Measurements from ENCODE around the gene NOTCH2.
"Not testable (repeated sequence)": the region's sequence is repeated elsewhere in the genome, so short reads cannot be mapped to it uniquely, and the experiment has no call there.

The NOTCH2 gene

GRCh38 chr1:120069067-120069919 lies at the start of gene NOTCH2:
Gene NOTCH2, minus strand, starts transcription at chr1:120069662. Its CDS starts 256 bp downstream, at chr1:120069406.
- DNase-seq: peak; percentile 49

- DNase-seq: not testable (repeated sequence)
These were observed 48.1 kb upstream of the NOTCH2 start for GRCh38 chr1:120117371-120118177.

DNA sequence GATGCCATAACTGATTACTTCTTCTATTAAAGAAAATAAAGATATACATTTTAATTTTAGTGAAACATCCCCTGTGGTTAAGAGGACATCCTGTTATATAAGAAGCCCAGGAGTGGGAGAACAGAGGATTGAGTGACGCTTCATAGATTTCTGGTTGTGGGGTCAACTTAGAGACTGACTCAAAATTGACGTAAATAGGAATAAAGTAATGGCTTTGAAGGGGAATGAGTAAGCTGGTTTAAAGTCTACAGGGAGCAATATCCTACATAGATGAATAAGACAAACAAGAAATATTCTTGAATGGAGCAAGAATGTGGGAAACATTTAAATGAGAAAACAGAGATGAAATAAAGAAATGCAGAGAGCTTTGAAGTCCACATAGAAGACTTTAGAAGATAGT lies 46.6 kb upstream of the NOTCH2 start:
- not testable (repeated sequence) for DNase-seq

- not testable (repeated sequence) for DNase-seq
These were observed 43.7 kb upstream of the NOTCH2 start for GRCh38 chr1:120113134-120113533.

DNA sequence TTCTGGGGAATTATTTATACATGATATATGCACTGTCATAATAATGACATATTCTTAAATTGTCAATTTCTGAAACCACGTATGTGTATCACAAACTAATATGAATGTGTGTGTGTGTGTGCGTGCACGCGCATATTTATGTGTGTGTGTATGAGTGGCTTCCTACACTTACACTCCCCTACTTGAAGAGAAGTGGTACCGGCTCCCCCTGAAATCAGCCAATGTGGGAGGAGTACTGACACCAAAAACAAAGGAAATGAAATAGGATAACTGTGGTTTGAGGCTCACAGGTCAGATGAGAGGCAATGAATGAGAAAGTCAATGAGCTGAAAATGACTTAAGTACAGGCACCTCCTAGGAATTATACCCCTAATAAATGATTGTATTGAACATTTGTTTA lies 42.8 kb upstream of the NOTCH2 start:
- not testable (repeated sequence) for DNase-seq

DNA sequence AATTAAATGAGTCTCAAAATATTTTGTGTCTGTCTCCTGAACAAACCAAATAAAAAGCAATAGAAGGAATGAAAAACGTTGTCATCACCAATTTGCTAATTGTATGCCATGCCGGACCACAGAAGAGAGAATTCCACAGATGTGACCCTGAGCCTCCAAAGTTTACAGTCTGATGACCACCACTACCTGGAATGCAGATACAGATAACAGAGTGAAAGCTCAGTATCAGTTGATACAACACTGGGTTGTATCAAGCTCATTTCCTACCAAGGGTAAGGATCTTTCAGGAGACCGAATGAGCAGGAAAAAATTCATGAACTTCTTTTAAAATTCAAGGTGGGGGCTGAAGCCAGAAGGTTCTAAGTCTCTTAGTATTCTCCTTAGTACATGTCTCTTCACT lies 42.3 kb upstream of the NOTCH2 start:
- DNase-seq: not testable (repeated sequence)

GRCh38 chr1:120111008-120111407 lies 41.5 kb upstream of the NOTCH2 start:
- not testable (repeated sequence) for DNase-seq

DNA sequence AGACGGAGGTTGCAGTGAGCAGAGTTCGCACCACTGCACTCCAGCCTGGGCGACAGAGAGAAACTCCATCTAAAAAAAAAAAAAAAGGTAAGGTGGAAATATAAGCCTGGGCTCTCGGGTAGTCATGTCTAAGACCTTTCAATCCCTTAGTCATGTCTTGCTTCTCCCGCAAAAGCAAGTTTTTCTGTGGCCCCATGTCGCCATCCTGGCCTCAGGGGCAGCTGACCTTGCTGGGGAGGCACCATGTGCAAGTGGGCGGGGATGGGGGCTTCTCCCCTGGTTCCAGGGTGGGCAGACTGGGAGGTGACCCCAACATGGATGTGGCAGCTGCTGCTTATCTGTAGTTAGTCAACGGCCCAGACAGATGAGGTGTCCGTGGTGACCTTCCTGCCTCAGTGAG lies 40.2 kb upstream of the NOTCH2 start:
- DNase-seq: not testable (repeated sequence)

- DNase-seq: not testable (repeated sequence)
These were observed 39.7 kb upstream of the NOTCH2 start for GRCh38 chr1:120109180-120109579.

DNA sequence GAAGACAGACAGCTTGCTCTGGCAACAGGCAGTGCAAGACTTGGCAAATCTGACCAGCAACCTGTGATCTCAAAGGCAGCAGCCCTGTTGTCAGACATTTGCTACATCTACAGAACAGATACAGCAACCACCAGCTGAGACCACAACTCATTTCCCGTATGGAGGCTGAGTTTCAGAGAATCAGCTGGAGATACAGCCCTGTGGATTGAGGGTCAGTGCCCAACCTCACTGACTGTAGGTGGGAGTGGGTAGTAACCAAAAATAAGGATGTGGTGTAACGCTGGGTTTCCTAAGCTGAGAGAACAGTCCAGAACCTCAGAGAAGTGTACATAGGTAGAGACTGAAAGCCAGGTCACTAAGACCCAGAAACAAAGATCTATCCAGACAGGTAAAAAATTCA lies 35.8 kb upstream of the NOTCH2 start:
- DNase-seq: not testable (repeated sequence)

- not testable (repeated sequence) for DNase-seq
These were observed 34.3 kb upstream of the NOTCH2 start for GRCh38 chr1:120103768-120104167.

GRCh38 chr1:120101593-120101992 lies 32.1 kb upstream of the NOTCH2 start:
- DNase-seq: not testable (repeated sequence)

DNA sequence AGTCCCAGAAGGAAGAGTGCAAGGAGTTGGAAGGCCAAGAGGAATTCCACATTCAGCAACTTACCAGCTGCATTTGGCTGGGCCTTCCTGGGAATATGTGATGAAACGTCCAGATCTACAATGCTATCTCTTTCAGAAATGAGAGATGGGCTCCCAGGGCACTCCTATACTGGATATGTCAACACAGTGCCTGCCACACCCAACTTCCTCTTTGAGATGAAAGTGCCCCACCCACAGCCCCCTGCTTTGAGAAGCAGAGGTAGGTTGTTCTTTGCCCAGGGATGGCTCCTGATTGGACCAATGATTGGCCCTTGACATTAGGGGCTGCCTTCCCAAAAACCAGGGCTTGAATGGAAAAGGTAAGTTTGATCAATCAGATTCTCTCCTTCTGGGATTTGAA lies 31.1 kb upstream of the NOTCH2 start:
- not testable (repeated sequence) for DNase-seq

GRCh38 chr1:120098986-120099759 lies 29.7 kb upstream of the NOTCH2 start:
- not testable (repeated sequence) for DNase-seq

DNA sequence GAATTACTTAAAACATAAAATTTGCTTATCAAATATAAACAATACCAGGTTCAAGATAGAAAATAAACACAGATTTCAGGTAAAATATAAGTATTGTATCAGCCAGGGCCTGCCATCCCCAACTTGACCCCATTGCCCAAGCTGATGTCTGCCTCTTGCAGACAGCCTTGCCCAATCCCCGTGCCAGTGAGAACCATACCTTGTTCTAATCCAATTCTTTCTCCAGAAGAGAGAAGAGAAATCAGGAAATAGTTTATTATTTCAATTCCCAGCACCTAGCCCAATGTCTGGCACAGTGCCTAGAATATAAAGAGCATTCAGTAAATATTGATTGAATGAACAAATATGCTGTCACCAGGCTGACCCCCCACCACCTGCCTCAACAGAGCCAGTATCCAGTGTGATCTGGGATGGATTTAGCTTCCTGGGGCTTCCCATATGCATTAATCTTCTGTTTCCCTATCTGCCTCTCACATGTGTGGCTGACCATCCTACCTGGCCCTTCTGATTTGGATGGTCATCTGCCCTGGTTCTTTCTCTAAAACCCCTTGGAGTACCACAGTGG lies 27.6 kb upstream of the NOTCH2 start:
- DNase-seq: not testable (repeated sequence)

- DNase-seq: not testable (repeated sequence)
These were observed 24.2 kb upstream of the NOTCH2 start for GRCh38 chr1:120093548-120094181.

DNA sequence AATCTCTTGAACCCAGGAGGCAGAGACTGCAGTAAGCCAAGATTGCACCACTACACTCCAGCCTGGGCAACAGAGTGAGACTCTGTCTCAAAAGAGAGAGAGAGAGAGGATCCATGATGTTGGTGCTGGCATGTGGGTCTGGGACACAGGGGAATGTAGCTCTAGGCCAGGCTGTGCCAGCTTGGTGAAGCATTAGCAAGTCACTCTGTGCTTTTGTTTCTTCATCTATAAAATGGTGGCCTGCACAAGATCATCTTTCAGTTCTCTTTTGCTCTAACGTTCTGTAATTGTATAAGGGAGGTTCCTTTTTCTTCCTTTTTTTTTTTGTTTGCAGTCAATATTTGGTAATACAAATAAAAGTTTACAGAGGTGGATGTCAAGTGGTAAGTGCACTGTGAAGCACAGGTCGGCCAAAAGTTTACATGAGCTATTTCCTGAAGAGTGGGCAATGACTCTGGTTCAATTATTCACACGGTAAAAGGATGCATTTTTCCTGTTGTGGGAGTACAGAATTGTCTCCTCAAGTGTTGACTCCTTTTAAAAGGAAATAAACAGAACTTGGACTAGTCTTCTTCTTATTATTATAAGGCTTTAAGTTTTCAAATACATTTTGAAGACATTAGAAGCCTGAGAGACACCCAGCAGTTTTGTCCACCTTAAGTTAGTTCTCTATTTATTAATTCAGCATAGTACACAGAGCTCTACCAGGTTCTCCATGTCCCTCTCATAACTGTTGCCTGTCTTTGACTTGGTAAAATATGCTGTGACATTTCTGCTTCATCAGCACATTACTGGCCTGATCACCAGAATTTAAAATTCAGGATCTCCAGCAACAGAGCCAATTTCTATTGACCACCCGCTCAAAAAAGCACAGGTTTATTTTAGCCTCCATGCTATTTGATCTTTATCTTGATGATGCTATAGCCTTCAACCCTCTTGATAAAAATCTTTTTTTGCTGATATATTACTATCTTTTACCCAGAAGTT lies 23.1 kb upstream of the NOTCH2 start:
- not testable (repeated sequence) for DNase-seq

DNA sequence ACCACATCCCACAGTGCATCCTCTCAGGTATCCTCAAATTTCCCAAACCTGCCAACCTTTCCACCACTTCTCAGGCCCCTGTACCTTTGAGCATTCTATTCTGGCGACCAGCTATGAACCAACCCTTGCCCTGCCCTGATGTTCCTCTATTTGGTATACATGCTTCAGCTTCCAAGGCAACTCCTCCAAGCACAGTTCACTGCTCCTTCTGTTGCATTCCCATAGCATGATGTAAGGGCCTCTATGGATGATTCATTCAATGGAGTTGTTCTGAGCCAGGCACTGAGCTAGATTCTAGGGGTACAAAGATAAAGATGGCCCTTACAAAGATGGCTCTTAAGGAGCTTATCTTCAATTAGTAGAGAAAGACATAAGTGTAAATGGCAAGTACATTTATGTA lies 21.4 kb upstream of the NOTCH2 start:
- not testable (repeated sequence) for DNase-seq

GRCh38 chr1:120087959-120088358 lies 18.5 kb upstream of the NOTCH2 start:
- DNase-seq: peak; percentile 8

DNA sequence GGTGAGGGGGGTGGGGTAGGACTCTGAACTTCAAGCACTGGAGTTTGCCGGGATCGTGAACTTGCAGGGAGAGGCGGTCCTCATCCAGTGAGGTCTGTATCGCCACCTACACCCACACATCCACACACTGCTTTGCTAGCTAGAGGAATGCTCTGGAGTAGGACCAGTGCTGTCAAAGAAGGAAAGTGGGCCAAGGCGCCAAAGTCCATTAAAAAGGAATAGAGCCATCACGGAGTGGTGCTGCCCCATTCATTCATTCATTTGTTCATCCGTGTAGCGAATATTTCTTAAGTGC lies 405 bp upstream of the NOTCH2 start:
- DNase-seq: not testable (repeated sequence)

GRCh38 chr1:120068683-120069066 lies 787 bp downstream of the NOTCH2 start:
- DNase-seq: not testable (repeated sequence)
